HG03196 (cell line): ENCODE results near the gene SPINT1.

Source experiments
- ATAC-seq: cut with Tn5 transposase; IDR thresholded peaks from one replicate; pipeline ENCODE4 v1.9.1; 2021; ENCODE audit not compliant: unreplicated experiment

The SPINT1 gene

DNA sequence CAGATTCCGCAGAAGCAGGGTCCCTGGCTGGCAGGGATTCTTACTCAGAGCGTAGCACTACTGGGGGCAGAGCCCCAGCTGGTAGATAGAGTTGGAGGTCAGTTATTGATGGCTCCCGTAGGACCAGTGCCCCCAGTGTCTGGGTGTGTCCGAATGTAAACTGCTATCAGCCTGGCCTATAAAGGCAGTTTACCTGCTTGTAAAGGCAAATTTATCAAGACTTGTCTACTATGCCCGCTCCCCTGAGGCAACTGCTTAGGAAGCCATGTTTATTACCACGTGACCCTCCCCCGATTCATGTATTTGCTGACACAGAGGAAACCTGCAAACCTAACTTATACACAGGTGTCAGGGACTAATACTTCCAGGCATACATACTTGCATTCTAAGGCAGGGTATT lies 14.7 kb upstream of the SPINT1 start:
- no peak for ATAC-seq

DNA sequence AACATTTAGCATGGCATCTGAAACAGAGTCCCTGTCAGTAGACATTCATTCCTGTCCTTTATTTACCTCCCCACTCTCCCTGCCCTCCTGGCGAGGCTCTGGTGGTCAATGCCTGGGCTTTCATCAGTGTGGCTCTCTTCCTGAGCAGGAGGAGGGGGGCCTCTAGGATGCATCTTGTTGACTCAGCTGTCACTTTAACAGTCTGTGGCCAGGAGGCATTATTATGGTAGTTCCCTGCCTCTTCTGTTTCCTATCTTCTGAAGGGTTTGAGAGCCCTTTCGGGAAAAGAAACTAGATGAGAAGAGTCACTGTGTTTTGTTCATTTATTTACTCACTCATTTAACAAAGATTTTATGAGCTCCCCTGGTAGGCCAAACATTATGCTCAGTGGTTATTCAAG lies 13.0 kb upstream of the SPINT1 start:
- ATAC-seq = no peak

DNA sequence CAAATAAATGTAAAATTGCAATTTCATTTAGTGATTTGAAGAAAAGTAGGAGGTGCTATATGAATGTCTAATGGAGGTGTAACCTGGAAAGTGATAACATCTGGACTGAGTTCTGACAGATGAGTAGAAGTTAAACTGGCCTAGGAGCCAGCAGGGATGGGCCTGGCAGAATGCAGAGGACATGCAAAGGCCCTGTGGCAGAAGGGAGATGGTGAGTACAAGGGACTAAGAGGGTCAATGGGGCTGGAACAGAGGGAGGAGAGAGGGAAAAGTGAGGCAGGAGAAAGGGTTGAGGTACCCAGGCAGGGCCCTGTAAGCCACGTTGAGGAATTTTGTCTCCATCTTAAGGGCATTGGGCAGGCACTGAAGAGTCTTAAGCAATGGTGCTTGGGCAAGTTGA lies 12.0 kb upstream of the SPINT1 start:
- no peak for ATAC-seq

DNA sequence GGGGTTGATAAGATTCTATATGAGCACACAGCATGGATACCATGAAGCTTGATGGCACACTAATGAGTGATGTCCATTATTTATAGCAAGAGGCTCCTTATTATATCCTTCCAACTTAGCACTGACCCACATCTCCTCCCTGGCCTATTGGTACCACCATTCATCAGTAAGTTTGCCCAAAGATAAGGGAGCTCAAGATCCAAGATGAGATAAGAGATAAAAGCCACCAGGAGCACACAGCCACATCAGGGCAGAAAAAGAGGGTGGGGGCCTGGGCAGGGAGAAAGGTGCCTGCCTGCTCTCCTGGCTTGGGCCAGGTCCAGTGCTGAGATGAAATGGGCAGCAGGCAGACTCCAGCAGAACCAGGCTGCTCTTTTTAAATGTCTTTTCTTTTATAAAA lies 10.9 kb upstream of the SPINT1 start:
- ATAC-seq = no peak

DNA sequence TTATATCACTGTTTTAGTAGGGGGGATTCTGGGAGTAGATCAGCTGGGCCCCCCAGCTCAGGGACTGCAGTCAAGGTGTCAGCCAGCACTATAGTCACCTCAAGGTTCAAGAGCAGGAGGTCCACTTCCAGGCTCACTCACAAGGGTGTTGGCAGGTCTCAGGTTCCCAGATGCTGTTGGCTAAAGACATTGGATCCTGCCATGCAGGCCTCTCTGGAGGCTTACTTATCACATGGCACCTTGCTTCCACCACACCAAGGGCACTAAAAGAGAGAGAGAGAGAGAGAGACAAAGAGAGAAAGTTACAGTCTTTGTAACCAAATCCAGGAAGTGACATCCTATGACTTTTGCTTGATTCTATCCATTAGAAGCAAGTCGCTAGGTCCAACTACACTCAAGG lies 7.8 kb upstream of the SPINT1 start:
- no peak for ATAC-seq

DNA sequence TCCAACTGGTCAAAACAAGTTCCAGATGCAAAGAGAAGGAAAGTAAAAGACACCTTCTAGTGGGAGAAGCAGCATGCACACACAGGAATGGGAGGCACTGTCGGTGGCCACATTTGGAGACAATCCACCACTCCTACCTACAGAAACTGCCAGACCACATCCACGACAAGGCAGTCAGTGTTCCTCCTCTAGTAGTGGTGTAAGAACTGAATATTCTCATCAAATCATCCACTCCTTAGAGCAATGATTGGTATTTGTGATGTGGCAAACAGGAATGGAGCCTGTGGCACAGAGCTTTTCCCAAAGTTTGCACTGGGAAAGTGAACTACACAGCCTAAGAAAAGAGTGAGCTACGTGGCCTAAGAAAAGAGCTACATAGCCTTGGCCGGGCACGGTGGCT lies 5.1 kb upstream of the SPINT1 start:
- ATAC-seq = no peak

DNA sequence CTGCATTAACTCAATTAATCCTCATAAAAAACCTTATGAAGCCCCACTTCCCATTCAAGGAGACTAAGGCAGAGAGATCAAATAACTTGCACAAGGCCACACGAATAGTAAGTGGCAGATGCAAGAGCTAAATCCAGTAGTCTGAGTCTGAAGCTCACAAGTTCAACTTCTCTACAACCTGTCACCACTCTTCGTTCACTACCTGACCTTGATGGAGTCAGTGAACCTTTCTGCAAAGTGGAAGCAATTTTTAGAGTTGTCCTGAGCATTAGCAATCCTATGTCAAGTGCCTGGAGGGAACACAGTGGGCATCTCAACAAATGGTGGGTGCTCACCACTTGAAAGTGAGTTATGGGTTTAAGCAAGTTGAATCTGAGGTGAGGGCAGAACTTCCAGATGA lies 2.1 kb upstream of the SPINT1 start:
- ATAC-seq = no peak

DNA sequence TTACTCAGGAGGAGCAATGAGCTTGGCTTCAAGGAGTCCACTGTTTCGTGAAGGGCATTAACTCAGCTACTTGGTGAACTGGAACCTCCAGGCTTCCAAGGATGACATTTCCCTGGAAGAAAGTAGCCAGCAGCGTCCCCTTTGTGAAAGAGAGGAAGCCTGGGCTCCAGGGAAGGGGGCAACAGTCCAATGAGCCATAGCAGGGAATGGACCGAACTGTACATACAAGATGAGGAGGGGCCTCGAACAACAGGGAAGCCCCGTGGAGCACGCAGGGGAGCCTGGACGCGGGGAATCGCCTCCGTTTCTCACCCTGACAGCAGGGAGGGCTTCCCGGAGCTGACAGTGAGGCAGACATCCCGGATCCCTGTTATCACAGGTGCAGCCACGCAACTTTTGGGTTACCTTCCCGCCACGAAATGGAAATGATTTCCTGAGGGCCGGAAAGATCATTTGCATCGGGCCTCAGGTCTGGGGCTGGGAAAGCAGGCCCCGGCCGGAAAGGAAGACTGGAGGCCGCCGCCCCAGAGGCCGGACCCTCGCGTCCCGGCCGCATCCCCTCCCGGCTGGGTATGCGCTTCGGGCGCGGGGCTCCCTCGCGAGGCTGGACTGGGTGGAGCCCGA lies 475 bp upstream of the SPINT1 start:
- ATAC-seq = no peak

DNA sequence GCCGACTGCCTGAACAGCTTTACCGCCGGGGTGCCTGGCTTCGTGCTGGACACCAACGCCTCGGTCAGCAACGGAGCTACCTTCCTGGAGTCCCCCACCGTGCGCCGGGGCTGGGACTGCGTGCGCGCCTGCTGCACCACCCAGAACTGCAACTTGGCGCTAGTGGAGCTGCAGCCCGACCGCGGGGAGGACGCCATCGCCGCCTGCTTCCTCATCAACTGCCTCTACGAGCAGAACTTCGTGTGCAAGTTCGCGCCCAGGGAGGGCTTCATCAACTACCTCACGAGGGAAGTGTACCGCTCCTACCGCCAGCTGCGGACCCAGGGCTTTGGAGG lies 815 bp downstream of the SPINT1 start:
- no peak for ATAC-seq

DNA sequence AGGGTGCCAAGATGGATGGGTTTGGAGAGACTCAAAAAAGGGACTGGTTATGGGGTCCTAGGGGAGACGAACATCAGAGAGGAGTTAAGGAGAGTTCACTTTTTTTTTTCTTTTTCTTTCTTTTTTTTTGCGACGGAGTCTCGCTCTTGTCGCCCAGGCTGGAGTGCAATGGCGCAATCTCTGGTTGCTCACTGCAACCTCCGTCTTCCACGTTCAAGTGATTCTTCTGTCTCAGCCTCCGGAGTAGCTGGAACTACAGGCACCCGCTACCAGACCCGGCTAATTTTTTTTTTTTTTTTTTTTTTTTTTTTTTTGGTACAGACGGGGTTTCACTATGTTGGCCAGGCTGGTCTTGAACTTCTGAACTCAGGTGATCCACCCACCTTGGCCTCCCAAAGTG lies 1.2 kb downstream of the SPINT1 start:
- ATAC-seq = no peak

DNA sequence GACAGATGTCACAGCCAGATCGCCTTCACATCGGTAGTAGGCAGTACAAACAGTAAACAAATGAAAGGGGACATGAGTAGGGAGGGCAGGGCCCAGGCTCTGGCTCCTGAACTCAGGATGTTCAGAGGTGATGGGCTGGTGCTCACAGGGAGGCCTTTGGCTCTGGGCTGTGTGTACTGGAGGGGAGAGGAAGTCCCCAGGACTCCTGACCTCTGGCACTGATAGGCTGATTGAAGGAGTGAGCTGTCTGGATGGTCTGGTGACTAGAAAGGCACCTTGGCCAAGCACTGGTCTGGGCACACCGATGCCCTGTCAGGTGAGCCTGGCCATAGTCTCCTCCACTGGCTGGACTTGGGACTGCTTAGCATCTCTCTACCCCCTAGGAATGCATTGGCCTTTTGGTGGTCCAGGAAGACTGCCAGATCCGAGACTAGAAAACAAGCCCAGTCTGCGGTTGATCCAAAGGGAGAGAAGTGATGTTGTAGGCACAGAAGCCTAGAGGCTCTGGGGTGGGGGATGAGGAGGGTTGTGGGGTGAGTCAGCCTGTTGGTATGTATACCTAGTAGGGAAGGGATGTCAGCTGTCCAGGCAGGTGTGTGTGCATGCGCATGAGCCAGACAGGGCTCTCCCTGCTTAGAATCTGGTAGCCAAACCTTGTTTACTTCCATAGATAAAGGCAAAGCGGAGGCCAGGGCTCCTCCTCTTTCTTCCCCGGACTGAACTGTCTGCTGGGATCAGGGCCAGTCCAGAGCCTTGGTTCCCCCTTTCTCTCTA lies 1.9 kb downstream of the SPINT1 start:
- no peak for ATAC-seq

DNA sequence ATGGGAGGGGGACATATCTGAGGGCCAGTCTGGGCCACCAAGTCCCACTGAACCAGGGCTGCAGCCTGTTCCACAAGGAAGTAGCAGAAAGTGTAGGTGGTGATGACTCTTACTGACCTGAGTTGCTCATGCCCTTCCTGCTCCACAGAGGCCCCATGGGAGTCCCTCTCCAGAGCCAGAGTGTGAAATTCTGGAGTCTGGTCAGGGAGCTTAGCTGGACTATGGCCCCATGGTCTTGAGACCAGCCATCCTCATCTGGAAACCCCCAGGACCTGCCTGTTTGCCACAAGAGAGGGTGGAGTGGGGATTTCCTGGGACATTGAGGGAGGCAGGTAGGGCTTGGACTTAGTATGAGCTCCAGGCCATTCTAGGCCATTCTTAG lies 3.0 kb downstream of the SPINT1 start:
- ATAC-seq = no peak

DNA sequence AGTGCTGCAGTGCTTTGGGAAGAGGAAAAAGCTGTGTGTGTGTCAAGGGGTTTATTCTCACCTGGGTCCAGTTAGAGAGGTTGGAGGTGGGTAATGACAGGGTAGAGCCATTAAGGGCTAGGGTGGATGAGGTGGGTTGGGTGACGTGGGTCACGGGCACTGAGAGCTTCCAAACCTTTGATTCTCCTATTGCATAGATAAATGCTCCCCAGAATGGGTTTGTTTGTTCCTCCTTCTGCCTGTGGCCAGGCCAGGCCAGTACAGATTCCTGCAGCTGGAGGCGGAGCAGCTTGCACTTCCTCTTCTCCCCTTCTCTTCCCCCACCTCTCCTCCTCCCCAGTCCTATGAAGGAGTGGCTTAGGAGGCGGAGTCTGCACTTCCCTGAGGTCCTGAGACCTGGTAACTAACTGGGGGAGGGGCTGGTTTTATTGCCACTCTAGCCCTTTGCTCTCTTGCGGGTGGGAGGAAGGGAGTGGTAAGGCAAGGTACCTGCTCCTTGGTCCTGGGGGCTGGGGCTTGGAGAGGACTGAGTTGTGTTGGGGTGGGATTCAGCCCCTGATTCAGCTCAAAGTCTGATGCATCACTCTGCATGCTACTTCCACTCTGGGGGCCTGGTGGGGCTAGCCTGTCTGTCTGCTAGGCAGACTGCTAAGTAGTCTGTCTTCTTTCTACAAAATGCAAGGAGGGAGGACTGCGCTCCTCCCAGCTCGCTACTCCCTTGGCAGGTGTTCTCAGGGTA lies 3.5 kb downstream of the SPINT1 start:
- ATAC-seq = no peak

DNA sequence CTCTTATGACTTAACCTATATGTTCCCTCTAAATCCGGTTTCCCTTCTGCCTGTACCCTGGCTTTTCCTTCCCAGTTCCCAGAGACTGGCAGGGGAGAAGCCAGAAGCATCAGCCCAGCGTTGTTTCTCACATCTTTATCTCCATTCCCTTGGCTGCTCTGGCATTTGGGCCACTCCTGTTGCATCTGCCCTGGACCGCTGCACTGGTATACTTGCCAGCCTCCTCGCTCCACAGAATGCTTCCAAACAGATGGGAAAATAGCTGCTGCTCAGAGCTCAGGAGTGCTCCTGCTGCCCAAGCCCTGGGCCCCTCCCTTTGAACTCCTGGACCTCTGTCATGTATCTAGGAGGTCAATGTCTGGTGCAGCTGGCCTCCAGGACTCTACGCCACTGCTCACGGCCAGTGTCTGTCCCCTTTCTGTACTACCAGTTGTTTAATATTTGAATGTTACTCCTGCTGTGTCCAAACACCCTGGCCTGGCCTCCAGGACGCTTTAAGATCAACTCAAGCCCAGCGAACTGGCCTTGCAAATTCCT lies 6.8 kb downstream of the SPINT1 start:
- no peak for ATAC-seq

DNA sequence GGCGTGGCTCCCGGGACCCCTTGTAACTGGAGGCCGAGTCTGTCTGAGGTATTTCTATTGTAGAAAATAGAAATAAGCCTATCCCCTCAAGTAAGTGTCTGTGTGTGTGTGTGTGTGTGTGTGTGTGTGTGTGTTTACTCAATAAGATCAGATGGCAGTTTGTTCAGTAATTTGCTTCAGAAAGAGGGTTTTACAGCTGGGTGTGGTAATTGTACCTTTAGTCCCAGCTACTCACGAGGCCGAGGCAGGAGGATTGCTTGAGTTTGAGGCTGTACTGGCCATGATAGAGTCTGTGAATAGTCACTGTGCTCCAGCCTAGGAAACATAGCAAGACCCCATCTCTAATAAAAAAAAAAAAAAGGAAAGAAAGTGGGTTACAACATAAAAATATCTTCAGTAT lies 8.7 kb downstream of the SPINT1 start:
- no peak for ATAC-seq

DNA sequence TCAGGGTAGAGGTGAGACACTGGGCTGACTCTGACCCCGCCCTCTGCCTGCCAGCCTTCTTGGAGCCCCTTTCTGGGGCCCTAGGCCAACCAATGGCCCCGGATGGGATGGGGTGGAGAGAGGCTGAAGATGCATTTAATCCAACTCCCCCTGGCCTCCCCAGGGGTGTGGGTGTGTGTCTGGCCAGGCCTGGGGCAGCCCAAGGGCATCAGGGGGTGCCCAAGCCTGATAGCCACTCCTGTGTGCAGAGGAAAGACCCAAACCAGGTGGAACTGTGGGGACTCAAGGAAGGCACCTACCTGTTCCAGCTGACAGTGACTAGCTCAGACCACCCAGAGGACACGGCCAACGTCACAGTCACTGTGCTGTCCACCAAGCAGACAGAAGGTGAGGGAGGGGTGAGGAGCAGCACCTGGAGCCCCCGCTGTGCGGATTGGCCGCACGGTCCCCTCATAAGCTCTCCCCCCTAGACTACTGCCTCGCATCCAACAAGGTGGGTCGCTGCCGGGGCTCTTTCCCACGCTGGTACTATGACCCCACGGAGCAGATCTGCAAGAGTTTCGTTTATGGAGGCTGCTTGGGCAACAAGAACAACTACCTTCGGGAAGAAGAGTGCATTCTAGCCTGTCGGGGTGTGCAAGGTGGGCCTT lies 9.5 kb downstream of the SPINT1 start:
- ATAC-seq = no peak

DNA sequence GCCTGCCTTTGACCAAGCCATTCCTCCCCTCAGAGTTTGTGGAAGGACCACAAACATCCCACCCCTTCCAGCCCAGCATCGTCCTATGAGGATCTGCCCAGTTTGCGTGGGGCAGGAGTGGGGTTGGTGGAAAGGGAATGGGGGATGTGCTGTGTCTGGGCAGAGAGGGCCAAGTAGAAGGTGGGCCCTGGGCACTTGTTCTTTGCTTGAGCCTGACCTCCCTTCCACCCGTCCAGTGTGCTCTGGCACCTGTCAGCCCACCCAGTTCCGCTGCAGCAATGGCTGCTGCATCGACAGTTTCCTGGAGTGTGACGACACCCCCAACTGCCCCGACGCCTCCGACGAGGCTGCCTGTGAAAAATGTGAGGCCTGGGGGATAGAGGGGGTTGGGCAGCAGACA lies 10.3 kb downstream of the SPINT1 start:
- ATAC-seq = no peak

DNA sequence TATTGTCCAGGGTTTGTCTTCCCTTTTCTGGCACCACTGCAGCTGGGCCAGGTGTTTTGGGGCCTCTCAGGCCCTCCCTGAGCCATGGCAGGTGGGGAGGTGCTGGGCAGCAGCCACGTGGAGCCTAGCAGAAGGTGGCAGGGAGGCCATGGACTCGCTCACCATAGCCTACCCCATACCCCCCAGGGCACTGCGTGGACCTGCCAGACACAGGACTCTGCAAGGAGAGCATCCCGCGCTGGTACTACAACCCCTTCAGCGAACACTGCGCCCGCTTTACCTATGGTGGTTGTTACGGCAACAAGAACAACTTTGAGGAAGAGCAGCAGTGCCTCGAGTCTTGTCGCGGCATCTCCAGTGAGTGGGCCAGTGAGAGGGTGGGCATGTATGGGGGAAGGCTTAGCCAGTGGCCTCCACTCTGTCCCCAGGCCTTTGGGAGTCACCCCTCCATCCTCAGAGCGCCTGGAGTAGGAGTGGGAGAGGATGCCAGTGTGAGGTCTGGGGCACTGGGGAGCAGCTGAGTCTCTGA lies 11.9 kb downstream of the SPINT1 start:
- ATAC-seq = no peak

DNA sequence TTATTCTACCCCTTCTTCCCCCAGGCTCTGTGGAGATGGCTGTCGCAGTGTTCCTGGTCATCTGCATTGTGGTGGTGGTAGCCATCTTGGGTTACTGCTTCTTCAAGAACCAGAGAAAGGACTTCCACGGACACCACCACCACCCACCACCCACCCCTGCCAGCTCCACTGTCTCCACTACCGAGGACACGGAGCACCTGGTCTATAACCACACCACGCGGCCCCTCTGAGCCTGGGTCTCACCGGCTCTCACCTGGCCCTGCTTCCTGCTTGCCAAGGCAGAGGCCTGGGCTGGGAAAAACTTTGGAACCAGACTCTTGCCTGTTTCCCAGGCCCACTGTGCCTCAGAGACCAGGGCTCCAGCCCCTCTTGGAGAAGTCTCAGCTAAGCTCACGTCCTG lies 12.9 kb downstream of the SPINT1 start:
- no peak for ATAC-seq

DNA sequence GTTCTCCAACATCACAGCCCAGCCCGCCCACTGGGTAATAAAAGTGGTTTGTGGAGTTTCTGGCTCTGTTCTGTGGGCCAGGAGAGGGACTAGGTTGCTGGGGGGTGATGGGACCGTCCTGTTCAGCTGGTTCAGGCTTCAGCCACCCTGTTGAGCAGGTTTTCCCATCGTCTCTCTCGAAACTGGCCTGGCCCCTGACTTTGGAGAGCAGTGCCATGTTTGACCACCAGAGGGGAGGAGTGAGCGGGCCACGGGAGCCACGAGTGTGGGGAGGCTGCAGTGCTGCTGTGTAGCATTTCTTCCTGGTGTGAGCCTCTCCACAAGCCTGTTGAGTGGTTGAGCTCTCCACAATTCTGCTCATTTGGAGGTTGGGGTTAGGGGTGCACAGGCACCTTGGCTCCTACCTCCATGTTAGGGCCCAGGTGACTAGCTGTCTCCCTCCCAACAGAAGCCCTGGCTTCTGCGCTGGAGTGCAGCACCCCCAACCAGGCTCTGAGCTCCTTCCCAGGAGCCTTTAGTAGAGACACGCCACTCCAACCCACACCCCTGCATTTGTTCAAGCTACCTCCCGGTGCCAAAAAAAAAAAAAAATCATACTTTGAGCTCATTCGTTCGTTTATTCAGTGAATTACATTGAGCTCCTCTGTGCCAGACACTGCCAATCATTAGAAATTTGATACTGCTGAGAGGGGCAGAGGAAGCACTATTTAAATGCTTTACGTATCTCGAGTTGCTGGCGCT lies 13.9 kb downstream of the SPINT1 start:
- no peak for ATAC-seq

DNA sequence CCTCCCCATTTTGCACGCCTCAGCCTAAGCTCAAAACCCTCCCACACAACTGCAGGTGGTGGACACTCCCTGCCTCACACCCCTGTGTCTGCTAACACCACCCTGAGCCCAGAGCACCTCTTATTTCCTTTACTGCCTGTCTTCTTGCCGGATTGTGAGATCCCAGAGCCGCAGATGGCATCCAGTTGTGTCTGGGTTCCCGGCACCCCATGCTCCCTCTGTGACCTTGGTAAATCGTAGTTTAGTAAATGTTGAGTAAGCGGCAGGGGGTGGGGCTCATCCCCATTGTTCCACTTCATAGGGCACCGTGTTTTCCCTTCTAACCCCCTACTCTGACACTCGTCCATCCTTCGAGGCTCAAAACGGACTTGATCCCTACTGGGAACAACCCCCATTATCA lies 14.9 kb downstream of the SPINT1 start:
- no peak for ATAC-seq
